Muscle layer of duodenum (tissue), 2 donors: Measurements from ENCODE around the gene CNOT11.
A peak's percentile ranks its signal among the peaks of the same experiment; 100 is the strongest.
"Not testable (repeated sequence)": the region's sequence is repeated elsewhere in the genome, so short reads cannot be mapped to it uniquely, and the experiment has no call there.

Experiments
- H3K27ac ChIP-seq: one replicate; pipeline ENCODE4 v1.7.0; 2013; ENCODE audit warnings: mild to moderate bottlenecking, low read length
- H3K27me3 ChIP-seq: one replicate; pipeline ENCODE4 v1.7.0; 2013; ENCODE audit warnings: low read depth, mild to moderate bottlenecking, control low read depth, low read length
- H3K36me3 ChIP-seq, 2 donors: one replicate each; pipeline ENCODE4 v1.7.0; 2013; ENCODE audit warnings: low read length in 2 of 2, control low read depth in 1 of 2, mild to moderate bottlenecking in 1 of 2; ENCODE audit not compliant: insufficient read depth in 2 of 2, control insufficient read depth in 1 of 2
- H3K4me1 ChIP-seq, 2 donors: one replicate each; pipeline ENCODE4 v1.7.0; 2013; ENCODE audit warnings: low read length in 2 of 2, mild to moderate bottlenecking in 2 of 2, control low read depth in 1 of 2, moderate library complexity in 1 of 2; ENCODE audit not compliant: insufficient read depth in 2 of 2, control insufficient read depth in 1 of 2
- H3K4me3 ChIP-seq, 2 donors: one replicate each; pipeline ENCODE4 v1.7.0; 2013; ENCODE audit warnings: low read length in 2 of 2, low read depth in 1 of 2, mild to moderate bottlenecking in 1 of 2
- H3K9me3 ChIP-seq, 2 donors: one replicate each; pipeline ENCODE4 v1.7.0; 2013; ENCODE audit warnings: low read length in 2 of 2, control low read depth in 1 of 2, mild to moderate bottlenecking in 1 of 2; ENCODE audit not compliant: control insufficient read depth in 1 of 2
- donor health status: healthy.

CNOT11 gene

GRCh38 chr2:101232770-101233169 is 19.9 kb upstream of the CNOT11 start:
- no peaks in the 10 kb centered on the region for H3K9me3 ChIP-seq
- H3K27ac ChIP-seq = no peak overlapping the region

GRCh38 chr2:101234169-101234938 is 18.3 kb upstream of the CNOT11 start:
- Histone ChIP-seq H3K4me1 (no peaks in the 10 kb centered on the region), H3K27ac (peak overlapping the region; percentile 39), H3K27me3 (no peaks in the 10 kb centered on the region)

More at GRCh38 chr2:101232770-101233169, 19.9 kb upstream of the CNOT11 start:
- H3K4me1 ChIP-seq = no peaks in the 10 kb centered on the region
- no peak overlapping the region for H3K4me3 ChIP-seq
- no peaks in the 10 kb centered on the region for H3K36me3 ChIP-seq
- no peaks in the 10 kb centered on the region for H3K27me3 ChIP-seq

GRCh38 chr2:101235956-101236355 is 16.7 kb upstream of the CNOT11 start:
- not testable (repeated sequence) for H3K27ac ChIP-seq, H3K27me3 ChIP-seq, H3K9me3 ChIP-seq, H3K4me3 ChIP-seq, H3K4me1 ChIP-seq, H3K36me3 ChIP-seq

More at GRCh38 chr2:101234169-101234938, 18.3 kb upstream of the CNOT11 start:
- Histone ChIP-seq H3K36me3 (no peaks in the 10 kb centered on the region), H3K4me3 (no peak overlapping the region), H3K9me3 (no peaks in the 10 kb centered on the region)

- H3K27me3 ChIP-seq, H3K9me3 ChIP-seq, H3K27ac ChIP-seq, H3K4me1 ChIP-seq, H3K36me3 ChIP-seq, H3K4me3 ChIP-seq: not testable (repeated sequence)
These were observed 14.7 kb upstream of the CNOT11 start for GRCh38 chr2:101237944-101238343.

GRCh38 chr2:101238930-101239759 is 13.5 kb upstream of the CNOT11 start:
- Histone ChIP-seq H3K27me3 (no peaks in the 10 kb centered on the region), H3K4me3 (no peak overlapping the region), H3K4me1 (no peaks in the 10 kb centered on the region), H3K36me3 (no peaks in the 10 kb centered on the region), H3K27ac (peak overlapping the region; percentile 63), H3K9me3 (no peaks in the 10 kb centered on the region)

GRCh38 chr2:101239760-101240118 is 12.9 kb upstream of the CNOT11 start:
- H3K27ac ChIP-seq = peak overlapping the region; percentile 63
- not testable (repeated sequence) for H3K36me3 ChIP-seq

GRCh38 chr2:101240694-101241093 is 12.0 kb upstream of the CNOT11 start:
- not testable (repeated sequence) for H3K36me3 ChIP-seq, H3K4me3 ChIP-seq, H3K27ac ChIP-seq, H3K9me3 ChIP-seq, H3K27me3 ChIP-seq, H3K4me1 ChIP-seq

More at GRCh38 chr2:101239760-101240118, 12.9 kb upstream of the CNOT11 start:
- H3K4me1 ChIP-seq, H3K4me3 ChIP-seq, H3K9me3 ChIP-seq, H3K27me3 ChIP-seq: not testable (repeated sequence)

GRCh38 chr2:101241158-101241557 is 11.5 kb upstream of the CNOT11 start:
- no peaks in the 10 kb centered on the region for H3K27me3 ChIP-seq
- no peak overlapping the region for H3K4me3 ChIP-seq
- no peaks in the 10 kb centered on the region for H3K4me1 ChIP-seq

GRCh38 chr2:101244373-101244772 is 8.3 kb upstream of the CNOT11 start:
- H3K27ac ChIP-seq, H3K4me1 ChIP-seq, H3K9me3 ChIP-seq, H3K27me3 ChIP-seq, H3K4me3 ChIP-seq, H3K36me3 ChIP-seq: not testable (repeated sequence)

More at GRCh38 chr2:101241158-101241557, 11.5 kb upstream of the CNOT11 start:
- Histone ChIP-seq H3K27ac (no peak overlapping the region), H3K36me3 (no peaks in the 10 kb centered on the region), H3K9me3 (no peaks in the 10 kb centered on the region)

GRCh38 chr2:101244899-101245298 is 7.8 kb upstream of the CNOT11 start:
- not testable (repeated sequence) for H3K27me3 ChIP-seq, H3K4me1 ChIP-seq, H3K36me3 ChIP-seq, H3K4me3 ChIP-seq, H3K9me3 ChIP-seq, H3K27ac ChIP-seq

- H3K4me1 ChIP-seq, H3K36me3 ChIP-seq, H3K27me3 ChIP-seq, H3K4me3 ChIP-seq, H3K27ac ChIP-seq, H3K9me3 ChIP-seq: not testable (repeated sequence)
These were observed 7.2 kb upstream of the CNOT11 start for GRCh38 chr2:101245468-101245867.
